Cardiac muscle cell (in vitro differentiated cells and primary cell): ENCODE measurements around the gene NELL2. TPM values are rescaled to one million over a fixed set of nuclear protein-coding genes. Genes with fewer than 3 reads are reported as not detected.

Experiments used
- DNase-seq, 2 donors: peaks; one replicate each; pipeline versions ENCODE4 v3.0.0 to v3.0.0-alpha.2; 2010 to 2017; ENCODE audit warnings: low read depth in 1 of 2, low spot score in 1 of 2
- H3K27ac ChIP-seq: fragments of 200-600 bp; sonication (generic); 2 replicates; pipeline ENCODE4 v1.5.1; 2016
- H3K27me3 ChIP-seq: fragments of 200-600 bp; sonication (generic); 2 replicates; pipeline ENCODE4 v1.6.0; 2016; ENCODE audit warnings: control low read depth
- H3K36me3 ChIP-seq: fragments of 200-600 bp; sonication (generic); 2 replicates; pipeline ENCODE4 v1.5.1; 2016; ENCODE audit warnings: control low read depth
- H3K4me1 ChIP-seq: fragments of 200-600 bp; sonication (generic); 2 replicates; pipeline ENCODE4 v1.8.1; 2017; ENCODE audit warnings: low read depth, mild to moderate bottlenecking, mixed run types
- H3K4me3 ChIP-seq: fragments of 200-600 bp; sonication (generic); 2 replicates; pipeline ENCODE4 v1.5.1; 2016; ENCODE audit warnings: mild to moderate bottlenecking
- H3K9me3 ChIP-seq: fragments of 200-600 bp; sonication (generic); 2 replicates; pipeline ENCODE4 v1.5.1; 2017; ENCODE audit warnings: low read depth, mild to moderate bottlenecking, control low read depth
- polyA plus RNA-seq: library from polyadenylated mRNA; unstranded; fragments of >200 nt; fragmentation: Nextera tagmentation; extraction: Ambion mirVana; gene quantifications from 2 replicates; pipeline ENCODE4 v1.2.1, GENCODE V29; 2016
- total RNA-seq: library from RNA; depleted of rRNA; stranded (reverse); fragments of >200 nt; gene quantifications from 2 replicates; pipeline ENCODE4 v1.2.3, GENCODE V29; 2016
- TF ChIP-seq, protein P1 (sequence below): IDR thresholded peaks from 2 replicates; pipeline ENCODE4 v1.5.1; 2012; ENCODE audit warnings: low read depth, mild to moderate bottlenecking, low read length

Gene NELL2
- total and polyA plus RNA-seq, 2 experiments from 2014 or later, result 1.6 to 3.3 TPM

DNA sequence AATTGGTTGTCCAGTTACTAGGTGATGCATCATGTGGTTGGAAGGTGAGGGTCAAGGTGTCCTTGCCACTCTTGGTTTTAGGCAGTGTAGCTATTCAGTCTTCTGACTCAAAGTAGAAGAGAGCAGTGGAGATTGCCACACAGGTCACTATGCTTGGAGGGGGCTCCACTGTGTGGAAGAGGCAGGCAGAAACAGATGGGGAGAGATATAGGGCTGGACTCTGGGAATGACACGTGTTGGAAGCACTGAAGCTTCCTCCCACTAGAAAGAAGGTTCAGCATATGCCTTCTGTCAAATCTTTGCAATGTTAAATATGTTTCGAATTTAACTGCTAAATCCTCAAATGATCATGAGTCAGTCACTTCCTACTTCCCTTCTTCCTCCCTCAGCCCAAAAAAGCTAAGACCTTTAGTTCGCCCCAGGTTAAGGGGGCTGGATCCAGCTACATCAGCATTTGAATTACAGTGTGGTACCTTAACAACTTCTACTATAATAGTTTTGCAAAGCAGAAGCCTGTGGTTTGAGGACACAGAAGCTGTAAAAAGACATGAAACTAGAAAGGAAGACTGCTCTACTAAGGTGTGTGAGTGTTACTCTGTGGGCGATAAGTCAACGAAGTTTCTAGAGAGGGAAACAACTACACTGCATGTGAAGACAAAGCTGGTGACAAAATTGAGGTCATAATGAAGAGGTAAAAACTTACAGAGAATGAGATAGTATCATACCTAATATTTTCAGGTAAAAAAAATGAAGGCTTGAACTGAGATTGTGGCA lies 228.0 kb downstream of the NELL2 start:
- Histone ChIP-seq H3K4me1 (peaks cover 9% of the 10 kb centered on the region), H3K27ac (no peak overlapping the region), H3K9me3 (no peaks in the 10 kb centered on the region), H3K36me3 (no peaks in the 10 kb centered on the region), H3K27me3 (no peaks in the 10 kb centered on the region), H3K4me3 (no peak overlapping the region)
- TF ChIP-seq, protein P1, sequence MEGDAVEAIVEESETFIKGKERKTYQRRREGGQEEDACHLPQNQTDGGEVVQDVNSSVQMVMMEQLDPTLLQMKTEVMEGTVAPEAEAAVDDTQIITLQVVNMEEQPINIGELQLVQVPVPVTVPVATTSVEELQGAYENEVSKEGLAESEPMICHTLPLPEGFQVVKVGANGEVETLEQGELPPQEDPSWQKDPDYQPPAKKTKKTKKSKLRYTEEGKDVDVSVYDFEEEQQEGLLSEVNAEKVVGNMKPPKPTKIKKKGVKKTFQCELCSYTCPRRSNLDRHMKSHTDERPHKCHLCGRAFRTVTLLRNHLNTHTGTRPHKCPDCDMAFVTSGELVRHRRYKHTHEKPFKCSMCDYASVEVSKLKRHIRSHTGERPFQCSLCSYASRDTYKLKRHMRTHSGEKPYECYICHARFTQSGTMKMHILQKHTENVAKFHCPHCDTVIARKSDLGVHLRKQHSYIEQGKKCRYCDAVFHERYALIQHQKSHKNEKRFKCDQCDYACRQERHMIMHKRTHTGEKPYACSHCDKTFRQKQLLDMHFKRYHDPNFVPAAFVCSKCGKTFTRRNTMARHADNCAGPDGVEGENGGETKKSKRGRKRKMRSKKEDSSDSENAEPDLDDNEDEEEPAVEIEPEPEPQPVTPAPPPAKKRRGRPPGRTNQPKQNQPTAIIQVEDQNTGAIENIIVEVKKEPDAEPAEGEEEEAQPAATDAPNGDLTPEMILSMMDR, result no peak
- no peak for DNase-seq

DNA sequence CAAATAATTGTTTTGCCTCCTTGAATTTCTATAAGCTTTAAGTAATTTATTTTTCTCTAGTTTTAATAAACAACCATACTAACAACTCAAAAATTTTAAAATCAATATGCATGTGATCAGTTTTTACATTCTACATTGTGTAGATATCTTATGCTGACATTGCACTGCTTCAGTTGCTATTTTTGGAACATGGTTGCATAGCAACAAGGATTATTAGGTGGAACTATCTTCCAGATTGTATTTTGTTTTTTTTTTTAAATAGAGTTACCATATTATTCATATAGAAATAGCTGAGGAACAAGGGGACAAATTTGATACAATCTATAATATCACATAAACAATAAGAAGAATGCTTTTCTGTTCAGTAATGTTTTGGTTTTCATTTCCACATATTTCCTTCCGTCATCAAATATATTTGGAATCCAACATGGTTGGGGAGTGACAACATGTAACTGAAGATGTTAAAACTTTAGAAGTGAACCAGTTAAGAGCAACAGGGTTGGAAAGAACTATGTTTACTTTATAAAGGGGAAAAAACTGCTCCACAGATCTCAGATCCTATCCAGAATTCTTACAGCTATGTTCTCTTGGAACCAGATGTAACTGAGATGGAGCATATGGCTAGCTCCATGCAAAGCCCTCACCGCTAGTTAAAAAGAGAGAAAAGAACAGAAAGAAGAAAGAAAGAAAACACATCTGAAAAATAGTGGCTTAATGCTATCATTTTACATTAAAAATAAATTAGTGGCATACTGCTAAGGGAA lies 235.5 kb downstream of the NELL2 start:
- peak in 1 of 2 donors; percentile 20 for DNase-seq
- no peaks in the 10 kb centered on the region for H3K4me1 ChIP-seq
- H3K27ac ChIP-seq, result no peak overlapping the region

DNA sequence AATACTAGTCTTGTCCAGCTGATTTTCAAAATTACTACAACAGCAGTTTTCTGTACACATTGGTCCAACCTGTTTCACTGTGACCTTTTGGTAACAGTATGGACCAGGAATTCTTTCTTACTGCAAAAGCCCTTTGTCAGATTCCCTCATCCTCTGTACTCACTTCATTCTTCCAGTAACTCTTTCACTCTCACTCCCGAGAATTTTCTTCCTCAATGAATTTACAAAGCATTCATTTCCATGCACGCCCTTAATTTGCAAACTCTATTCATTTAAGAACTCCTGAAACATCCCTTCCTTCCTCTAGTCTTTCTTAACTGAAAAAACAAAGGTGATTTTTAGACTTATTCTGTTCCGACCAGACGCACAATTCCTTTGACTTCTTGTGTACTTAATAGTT lies 238.2 kb downstream of the NELL2 start:
- Histone ChIP-seq H3K9me3 (no peaks in the 10 kb centered on the region), H3K27ac (no peak overlapping the region), H3K36me3 (no peaks in the 10 kb centered on the region), H3K4me3 (no peak overlapping the region), H3K4me1 (no peaks in the 10 kb centered on the region), H3K27me3 (no peaks in the 10 kb centered on the region)
- DNase-seq, result no peak
- TF ChIP-seq, protein P1, result no peak

More for the DNA sequence above, 235.5 kb downstream of the NELL2 start:
- Histone ChIP-seq H3K27me3 (no peaks in the 10 kb centered on the region), H3K9me3 (no peaks in the 10 kb centered on the region), H3K4me3 (no peak overlapping the region), H3K36me3 (no peaks in the 10 kb centered on the region)
- TF ChIP-seq, protein P1, result no peak

DNA sequence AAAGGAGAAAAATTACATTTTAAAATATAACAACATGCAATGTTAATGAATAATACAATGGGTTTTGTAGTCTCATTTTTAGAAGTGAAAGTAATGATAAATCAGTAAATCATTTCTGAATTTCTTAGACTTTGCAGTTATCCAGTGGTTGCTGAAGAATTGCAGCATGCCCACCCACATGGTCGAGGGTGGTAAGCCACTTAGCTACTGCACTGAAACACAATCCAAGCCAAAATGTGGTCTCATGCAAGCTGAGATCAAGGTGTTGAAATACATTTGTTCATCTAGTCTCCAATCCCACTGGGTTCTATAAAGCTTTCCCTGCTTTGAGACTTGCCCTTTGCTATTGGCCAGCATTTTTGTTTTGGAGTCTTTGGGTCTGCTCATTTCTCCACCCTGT lies 247.9 kb downstream of the NELL2 start:
- Histone ChIP-seq H3K9me3 (no peaks in the 10 kb centered on the region), H3K4me3 (no peak overlapping the region), H3K36me3 (no peaks in the 10 kb centered on the region), H3K27me3 (no peaks in the 10 kb centered on the region), H3K27ac (no peak overlapping the region), H3K4me1 (peaks cover 13% of the 10 kb centered on the region)
- TF ChIP-seq, protein P1, result no peak
- DNase-seq, result no peak

DNA sequence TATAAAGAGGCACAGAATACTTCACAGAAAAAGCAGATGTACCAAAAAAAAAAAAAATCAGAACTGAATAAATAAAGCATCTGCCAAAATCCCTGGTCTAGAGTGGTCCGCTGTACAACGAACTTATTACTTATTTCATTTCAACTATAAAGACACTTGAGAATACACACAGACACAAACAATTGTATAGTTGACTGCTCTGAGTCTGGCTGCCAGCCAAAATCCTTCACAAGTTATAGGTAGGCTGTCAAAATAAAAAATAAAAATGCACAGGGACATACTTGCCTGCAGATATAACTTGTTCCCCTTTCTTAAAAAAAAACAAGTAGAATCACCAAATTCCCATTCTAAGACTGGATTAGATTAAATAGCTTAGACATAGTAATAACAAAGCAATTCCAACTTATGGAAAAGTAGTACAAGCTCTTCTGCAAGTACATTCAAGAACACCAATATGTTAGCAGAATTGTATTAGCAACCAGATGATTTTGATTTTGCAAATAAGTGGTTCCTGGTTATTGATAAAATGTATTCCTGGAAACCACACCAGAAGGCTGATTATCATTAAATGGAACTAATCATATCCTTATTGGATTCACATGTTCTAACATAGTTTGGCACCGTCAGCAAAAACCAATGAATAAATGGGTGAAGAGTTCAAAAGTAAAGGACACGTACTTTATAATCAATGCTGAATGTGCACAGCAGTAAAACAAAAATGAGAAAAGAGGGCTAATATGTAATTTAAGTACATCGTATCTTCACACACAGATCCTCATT lies 248.5 kb downstream of the NELL2 start:
- H3K4me1 ChIP-seq, result peaks cover 13% of the 10 kb centered on the region
- TF ChIP-seq, protein P1, result no peak
- no peak overlapping the region for H3K4me3 ChIP-seq
- no peak for DNase-seq
- H3K9me3 ChIP-seq, result no peaks in the 10 kb centered on the region
- no peak overlapping the region for H3K27ac ChIP-seq
- H3K27me3 ChIP-seq, result no peaks in the 10 kb centered on the region
- no peaks in the 10 kb centered on the region for H3K36me3 ChIP-seq
